ENCODE results near the gene IFIT3.

DNA sequence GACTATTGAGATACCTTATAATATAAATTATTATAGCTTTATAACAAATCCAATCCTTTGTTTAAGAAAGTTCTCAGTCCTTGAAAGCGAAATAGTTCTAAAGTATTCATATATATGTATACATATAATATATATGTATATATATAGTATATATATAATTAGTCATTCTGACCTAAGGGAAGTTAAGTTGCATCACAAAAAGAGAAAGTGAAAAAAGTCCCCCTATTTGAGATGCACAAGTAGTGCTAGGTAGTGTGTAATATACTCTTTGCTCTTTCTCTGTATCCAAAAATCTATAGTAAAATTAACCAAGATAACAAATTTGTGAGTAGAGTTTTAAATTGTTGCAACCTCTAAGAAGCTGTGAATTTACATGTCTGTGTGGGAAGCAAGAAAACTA, 36.7 kb downstream of the IFIT3 start:
- TF ChIP-seq, protein P1, sequence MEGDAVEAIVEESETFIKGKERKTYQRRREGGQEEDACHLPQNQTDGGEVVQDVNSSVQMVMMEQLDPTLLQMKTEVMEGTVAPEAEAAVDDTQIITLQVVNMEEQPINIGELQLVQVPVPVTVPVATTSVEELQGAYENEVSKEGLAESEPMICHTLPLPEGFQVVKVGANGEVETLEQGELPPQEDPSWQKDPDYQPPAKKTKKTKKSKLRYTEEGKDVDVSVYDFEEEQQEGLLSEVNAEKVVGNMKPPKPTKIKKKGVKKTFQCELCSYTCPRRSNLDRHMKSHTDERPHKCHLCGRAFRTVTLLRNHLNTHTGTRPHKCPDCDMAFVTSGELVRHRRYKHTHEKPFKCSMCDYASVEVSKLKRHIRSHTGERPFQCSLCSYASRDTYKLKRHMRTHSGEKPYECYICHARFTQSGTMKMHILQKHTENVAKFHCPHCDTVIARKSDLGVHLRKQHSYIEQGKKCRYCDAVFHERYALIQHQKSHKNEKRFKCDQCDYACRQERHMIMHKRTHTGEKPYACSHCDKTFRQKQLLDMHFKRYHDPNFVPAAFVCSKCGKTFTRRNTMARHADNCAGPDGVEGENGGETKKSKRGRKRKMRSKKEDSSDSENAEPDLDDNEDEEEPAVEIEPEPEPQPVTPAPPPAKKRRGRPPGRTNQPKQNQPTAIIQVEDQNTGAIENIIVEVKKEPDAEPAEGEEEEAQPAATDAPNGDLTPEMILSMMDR (IDR thresholded peaks at IDR 0.05; ENCODE audit: low read depth, low read length), result no peak
- TF ChIP-seq EZH2phosphoT487 (IDR thresholded peaks at IDR 0.05; ENCODE audit: low read depth), result no peak
